NCI-H187 treated with DMSO at 0.1 percent for 48 hours (cell line): ENCODE data around the gene SLC13A1.
"Not testable (repeated sequence)": the region's sequence is repeated elsewhere in the genome, so short reads cannot be mapped to it uniquely, and the experiment has no call there.

Source experiments
- DNase-seq: peaks from one replicate; lab custom pipeline; 2025; lab: John Stamatoyannopoulos, UW

The SLC13A1 gene, protein sequence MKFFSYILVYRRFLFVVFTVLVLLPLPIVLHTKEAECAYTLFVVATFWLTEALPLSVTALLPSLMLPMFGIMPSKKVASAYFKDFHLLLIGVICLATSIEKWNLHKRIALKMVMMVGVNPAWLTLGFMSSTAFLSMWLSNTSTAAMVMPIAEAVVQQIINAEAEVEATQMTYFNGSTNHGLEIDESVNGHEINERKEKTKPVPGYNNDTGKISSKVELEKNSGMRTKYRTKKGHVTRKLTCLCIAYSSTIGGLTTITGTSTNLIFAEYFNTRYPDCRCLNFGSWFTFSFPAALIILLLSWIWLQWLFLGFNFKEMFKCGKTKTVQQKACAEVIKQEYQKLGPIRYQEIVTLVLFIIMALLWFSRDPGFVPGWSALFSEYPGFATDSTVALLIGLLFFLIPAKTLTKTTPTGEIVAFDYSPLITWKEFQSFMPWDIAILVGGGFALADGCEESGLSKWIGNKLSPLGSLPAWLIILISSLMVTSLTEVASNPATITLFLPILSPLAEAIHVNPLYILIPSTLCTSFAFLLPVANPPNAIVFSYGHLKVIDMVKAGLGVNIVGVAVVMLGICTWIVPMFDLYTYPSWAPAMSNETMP

DNA sequence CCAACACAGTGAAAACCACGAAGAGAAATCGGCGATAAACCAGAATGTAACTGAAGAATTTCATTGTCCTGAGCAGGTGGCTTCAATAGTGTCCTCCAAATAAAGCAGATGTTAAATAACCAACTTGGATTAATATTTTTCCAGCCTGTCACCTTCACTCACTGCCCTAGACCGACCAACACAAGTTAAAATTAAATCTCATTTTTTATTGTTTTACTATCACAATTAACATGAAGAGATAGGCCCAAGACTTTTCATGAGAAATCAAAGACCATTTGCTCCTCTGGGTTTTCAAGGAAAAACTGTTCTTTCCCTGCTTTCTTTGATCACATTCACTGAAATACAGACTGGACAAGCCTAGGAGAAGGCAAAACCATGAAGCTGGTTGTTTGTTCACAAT is at the start of gene SLC13A1:
Gene SLC13A1, minus strand, starts transcription at position 87 of the 400 bp plus-strand sequence. Its CDS starts 23 bp downstream, at position 64.
- no peak for DNase-seq

DNA sequence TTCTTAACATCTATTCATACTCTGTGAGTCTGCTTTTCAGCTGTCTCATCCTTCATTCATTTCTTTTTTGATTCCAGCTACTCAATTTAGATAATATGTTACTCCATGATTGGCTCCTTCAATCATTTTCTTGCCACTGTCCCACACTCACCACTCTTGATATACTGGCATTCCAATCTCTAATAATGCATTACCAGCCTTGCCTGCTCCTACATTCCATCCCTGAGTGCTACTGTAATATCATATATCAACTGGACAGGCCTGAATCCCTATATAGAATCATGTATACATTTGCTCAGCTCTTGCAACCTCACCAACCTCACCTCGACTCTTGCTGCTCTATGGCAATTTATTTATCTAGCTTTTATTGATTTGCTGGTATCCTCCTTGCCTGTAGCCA is 45.0 kb upstream of the SLC13A1 start:
- DNase-seq = no peak

DNA sequence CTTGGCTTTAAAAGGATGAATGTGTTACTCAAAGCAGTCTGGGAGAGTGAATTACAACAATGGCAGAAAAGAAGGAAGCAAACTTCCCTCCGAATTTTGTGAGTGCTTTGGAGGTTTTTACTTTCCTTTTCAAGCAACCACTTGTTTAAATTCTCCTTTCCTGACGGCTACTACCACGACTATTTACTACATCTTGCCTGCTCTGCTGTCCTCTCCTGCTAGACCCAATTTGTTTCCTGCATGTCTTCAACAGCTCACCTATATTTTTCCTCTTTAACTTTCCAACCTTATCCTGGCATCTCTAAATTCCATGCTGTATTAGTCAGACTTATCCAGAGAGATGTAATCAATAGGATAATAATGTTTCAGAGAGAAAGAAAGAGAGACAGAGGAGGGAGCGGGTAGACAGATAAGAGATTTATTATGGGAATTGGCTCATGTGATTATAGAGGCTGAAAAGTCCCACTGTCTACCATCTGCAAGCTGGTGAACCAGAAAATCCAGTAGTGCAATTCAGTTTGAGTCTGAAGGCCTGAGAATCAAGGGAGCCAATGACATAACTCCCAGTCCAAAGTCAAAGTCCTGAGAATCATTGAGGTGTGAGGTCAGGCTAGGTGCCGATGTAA is 42.8 kb upstream of the SLC13A1 start:
- no peak for DNase-seq

DNA sequence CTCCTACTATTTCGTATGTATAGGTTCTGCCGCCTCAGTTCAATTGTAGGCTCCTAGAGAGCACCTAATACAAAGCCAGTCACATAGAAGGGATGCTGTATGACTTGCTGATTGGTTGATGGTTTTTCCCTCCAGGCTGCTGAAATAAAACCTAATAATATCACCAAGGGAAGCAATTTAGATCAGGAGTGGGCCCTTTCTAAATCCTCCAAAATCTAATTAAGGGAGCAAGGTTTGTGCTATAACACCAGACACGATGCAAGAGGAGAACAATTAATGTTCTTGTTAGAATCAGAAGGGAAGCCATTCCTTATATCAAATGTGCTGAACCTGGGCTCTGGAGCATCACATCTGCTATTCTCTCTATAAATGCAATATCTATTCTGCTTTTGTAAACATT is 42.0 kb upstream of the SLC13A1 start:
- no peak for DNase-seq

DNA sequence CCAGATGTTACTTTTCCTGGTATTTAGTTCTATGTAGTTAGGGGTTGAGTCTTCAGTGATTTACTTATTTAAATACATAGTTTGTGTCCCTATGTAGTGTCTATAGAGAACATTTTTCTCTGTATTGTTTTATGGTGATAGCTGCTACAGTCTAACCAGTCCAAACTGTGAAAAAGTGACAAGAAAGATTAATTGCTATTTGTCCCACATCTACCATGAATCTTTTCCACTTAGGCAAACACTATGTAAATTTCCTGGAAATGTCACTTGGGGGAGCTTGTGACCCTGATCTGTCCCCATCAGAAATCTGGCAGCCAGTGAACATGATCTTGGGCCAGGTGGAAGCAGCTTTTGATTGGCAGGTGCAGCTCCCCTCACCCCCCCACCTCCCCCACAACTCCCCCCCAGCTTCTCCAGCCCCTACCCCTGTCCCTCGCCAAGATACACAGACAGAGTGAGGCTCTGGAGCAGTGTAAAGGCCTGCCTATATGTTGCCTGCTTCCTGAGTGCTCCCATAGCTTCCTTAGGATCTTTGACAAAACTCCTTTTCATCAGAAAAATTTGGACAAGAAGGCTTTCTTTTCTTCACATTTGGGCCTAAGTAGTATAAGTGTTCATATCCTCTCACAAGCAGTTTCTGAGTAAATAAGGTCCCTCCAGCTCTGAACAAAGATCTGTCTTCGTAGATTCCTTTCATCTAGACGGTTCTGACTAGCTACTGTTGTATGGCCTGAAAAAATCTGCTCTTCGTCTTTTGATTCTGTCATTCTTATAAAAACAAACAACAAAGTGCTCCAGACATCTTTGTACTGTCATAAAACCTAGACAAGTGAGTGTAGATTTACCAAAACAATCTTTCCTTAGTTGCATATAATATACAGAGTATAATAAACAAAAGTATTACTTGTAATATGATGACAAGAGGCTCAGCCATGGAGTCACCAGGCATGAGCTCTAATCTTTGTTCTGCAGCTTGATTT is 31.5 kb upstream of the SLC13A1 start:
- no peak for DNase-seq

DNA sequence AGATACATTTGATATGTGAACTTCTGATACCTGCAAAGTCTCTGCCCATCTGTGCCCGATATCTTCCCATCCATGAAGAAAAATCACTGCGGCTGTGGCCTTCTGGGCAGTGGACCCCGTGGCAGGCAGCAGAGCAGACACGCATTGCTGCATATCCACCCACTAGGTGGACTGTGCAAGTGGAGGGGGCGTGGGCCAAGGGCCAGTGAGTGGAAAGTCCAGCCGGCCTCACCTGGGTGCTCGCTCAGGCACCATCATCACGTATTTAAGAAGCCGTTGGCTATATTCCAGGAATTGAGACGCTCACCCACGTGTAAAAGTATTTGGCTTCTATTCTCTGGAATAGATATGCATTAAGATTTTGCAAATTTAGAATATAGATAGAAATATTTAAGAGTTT is 30.8 kb upstream of the SLC13A1 start:
- DNase-seq = no peak

DNA sequence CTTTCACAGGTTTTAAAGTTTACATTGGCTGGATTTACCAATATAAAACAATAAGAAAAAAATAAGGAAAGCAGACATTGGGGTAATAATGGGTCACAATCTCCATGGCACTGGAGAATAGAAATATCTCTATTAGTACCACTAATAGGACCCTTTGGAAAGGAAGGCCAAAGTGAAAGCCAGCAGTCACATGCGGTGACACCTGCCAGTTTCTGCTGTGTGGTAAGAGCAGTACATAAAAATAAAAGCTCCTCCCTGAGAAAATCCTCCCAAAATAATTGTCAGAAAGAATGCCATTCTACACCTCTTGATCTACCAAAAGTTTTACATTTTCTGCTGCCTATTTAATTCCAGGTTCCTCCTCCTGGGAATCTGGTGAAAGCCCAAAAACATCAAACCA is 30.4 kb upstream of the SLC13A1 start:
- no peak for DNase-seq

DNA sequence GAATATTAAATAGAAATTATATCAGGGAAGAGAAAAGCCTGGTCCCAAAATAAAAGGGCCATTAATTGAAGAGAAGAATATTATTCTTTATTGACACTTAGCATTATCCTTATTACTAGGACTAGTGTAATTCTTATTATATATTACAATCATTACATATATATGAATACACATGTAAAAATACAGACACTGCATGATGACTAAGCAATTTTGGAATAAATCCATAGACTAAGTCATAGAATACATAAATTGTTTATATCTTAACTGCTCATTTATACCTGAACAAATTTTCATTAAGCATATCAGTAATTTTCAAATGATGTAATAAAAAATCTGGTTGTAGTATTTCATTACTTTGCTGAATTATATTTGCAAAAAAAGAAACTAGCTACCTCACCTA is 29.7 kb upstream of the SLC13A1 start:
- DNase-seq = no peak

DNA sequence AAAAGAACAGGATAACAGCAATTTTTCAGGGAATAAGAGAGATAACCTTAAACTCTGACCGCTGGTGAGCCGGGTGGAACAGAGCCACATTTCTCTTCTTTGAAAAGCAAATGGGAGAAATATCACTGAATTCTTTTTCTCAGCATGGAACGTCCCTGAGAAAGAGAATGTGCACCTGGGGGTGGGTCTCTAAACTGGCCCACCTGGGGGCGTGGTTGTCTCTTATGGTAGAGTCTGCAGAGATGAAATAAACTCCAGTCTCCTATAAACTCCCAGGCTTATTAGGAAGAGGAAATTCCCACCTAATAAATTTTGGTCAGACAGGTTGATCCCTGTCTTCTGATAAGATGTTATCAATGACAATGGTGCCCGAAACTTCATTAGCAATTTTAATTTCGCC is 27.9 kb upstream of the SLC13A1 start:
- DNase-seq = not testable (repeated sequence)

DNA sequence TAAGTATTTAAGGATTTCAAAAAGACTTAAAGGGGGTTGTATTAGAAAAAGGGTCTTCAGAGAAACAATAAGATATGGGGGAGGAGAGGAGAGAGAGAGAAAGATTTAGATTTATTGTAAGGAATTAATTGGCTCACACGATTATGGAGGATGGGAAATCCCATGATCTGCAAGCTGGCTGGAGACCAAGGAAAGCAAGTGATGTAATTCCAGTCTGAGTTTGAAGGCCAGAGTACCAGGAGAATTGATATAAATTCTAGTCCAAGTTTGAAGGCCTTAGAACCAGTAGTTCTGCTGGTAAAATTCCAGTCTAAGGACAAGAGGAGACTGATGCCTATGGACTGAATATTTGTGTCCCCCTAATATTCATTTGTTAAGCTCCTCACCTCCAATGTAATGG is 20.6 kb upstream of the SLC13A1 start:
- DNase-seq = no peak

DNA sequence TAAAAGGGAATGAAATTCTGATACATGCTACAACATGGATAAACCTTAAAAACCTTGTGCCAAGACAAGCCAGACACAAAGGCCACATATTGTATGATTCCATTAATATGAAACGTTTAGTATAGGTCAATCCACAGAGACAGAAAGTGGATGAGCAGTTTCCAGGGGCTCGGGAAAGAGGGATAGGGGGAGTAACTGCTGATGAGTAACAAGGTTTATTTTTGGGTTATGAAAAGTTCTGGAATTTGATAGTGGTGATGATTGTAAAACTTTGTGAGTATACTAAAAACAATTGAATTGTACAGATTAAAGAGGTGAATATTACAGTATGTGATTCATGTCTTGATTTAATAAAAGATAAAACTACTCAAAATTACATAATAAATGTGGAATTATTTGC is 19.1 kb upstream of the SLC13A1 start:
- no peak for DNase-seq

DNA sequence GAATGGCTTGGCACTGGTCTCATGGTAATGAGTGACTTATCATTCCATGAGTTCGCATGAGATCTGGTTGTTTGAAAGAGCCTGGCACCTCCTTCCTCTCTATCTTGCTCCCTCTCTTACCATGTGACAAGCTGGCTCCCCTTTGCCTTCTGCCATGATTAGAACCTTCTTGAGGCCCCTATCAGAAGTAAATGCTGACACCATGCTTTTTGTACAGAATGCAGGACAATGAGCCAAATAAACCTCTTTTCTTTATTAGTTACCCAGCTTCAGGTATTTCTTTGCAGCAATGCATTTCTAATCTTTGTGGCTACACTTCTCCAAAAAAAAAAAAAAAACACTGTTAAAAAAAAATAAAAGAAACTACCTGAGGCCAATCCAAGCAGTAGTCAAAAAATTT is 17.1 kb upstream of the SLC13A1 start:
- DNase-seq = no peak

DNA sequence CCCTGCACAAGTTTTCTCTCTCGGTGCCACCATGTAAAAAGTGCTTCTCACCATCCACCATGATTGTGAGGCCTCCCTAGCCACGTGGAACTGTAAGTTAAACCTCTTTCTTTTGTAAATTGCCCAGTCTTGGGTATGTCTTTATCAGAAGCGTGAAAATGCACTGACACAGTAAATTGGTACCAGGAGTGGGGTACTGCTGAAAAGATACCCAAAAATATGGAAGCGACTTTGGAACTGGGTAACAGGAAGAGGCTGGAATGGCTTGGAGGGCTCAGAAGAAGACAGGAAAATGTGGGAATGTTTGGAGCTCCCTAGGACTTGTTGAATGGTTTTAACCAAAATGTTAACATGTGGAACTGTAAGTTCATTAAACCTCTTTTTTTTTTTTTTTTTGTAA is 15.6 kb upstream of the SLC13A1 start:
- DNase-seq = no peak

DNA sequence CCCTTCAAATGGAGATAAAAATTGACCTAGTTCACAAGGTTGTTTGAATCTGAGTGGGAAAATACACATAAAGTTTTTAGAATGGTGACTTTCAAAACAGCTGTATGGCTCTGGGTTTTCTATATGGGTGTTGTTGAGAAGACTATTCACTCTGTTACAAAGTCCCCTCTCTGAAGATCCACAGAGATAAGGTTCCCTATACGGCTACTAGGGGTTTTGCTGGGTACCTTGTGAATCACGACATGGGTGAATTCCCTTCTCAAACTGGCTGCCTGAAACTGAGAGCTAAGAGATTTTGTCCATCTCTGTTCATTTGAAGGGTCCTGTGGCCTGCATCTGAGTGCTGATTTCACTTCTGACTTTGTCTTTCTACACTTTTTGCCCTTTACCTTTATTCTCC is 11.8 kb upstream of the SLC13A1 start:
- no peak for DNase-seq

DNA sequence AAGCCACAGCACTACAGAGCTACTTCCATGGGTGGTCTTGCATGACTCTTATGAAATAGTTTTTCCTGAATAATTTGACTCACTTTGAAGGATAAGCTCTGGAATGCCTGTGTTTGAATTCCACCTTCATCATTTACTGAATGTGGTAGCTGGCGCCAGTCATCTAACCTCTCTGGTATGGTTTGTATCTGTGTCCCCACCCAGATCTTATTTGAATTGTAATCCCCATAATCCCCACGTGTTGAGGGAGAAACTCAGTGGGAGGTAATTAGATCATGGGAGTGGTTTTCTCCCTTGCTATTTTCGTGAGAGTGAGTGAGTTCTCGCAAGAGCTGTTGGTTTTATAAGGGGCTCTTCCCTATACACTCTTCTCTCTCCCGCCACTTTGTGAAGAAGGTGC is 11.2 kb upstream of the SLC13A1 start:
- no peak for DNase-seq

DNA sequence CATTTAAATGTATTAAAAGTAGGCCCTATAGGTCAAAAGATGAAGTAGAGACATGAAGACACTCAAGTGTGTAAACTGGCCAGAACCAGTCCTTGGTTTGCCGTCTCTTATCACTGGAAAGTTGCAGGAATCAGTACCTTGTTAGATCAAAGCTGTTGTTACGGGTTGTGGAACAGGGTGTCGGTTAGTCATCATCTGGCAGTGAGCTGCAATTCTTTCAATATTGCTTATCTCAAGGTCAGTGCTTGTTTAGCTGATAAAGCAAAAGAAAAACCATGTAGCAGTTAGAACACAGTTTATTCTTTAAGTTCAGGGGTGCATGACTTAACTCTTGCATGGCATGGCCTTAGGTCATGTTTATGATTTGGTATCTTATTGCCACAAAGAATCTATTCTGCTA is 10.0 kb upstream of the SLC13A1 start:
- DNase-seq = no peak

DNA sequence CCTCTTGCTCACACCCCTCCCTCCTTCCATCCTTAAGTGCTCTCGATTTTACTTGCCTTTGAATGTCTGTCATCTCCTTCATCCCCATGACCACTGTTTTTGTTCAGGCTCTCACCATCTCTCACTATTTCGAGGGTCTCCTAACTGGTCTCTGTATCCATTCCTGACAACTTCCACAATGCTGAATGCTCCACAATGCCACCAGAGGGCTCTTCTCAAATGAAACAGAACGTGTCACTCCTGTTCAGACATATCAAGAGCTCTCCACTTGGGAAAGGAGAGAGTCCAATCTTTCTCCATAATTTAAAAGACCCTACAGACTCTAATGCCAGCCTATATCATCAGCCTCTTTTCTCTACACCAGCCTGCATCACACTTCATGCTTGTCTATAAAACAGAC is 9.0 kb upstream of the SLC13A1 start:
- no peak for DNase-seq

DNA sequence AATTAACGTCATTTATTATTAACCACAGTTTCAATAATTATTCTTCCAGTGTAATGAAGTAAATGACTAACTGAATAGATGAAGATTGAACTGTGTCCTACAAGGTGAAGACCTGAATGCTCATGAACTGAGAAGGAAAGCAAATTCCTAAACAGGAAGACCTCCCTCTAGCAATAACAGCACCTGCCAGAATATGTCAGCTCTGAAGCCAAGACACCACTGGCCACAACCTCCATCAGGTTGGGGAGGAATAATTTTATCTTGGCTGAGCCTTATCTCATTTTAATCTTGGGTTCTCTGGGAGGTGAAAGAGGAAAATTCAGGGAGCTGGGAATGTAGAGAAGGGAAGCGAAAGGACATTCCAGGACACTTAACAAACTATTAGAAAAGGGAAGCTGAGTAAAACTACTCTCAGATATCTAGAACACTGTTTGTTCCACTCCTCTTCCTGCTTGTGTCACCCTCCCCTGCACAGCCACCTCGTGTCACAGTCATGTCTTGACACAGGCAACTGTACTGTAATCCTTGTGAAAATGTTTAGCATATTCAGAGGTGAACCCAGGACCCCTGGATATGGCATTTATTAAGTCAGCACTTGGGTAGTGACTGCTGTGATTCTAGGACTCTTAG is 4.6 kb upstream of the SLC13A1 start:
- DNase-seq = no peak

DNA sequence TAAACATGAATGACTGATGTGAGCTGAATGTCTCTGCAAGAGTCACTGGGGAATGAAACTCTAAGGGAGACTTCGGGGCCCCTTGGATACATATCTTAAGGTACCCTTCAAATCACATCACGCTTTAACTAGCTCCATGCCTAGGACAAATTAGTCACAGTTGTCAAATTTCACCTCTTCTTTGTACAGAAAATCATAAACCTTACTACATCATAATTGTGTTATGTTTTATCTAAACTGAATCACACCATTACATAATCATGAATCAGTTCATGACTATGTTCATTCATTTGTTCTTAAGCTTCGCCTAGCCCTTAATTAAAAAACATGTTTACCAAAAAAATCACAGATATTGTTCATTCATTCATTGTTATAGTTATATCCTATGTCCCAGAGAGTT is 2.1 kb upstream of the SLC13A1 start:
- DNase-seq = no peak

DNA sequence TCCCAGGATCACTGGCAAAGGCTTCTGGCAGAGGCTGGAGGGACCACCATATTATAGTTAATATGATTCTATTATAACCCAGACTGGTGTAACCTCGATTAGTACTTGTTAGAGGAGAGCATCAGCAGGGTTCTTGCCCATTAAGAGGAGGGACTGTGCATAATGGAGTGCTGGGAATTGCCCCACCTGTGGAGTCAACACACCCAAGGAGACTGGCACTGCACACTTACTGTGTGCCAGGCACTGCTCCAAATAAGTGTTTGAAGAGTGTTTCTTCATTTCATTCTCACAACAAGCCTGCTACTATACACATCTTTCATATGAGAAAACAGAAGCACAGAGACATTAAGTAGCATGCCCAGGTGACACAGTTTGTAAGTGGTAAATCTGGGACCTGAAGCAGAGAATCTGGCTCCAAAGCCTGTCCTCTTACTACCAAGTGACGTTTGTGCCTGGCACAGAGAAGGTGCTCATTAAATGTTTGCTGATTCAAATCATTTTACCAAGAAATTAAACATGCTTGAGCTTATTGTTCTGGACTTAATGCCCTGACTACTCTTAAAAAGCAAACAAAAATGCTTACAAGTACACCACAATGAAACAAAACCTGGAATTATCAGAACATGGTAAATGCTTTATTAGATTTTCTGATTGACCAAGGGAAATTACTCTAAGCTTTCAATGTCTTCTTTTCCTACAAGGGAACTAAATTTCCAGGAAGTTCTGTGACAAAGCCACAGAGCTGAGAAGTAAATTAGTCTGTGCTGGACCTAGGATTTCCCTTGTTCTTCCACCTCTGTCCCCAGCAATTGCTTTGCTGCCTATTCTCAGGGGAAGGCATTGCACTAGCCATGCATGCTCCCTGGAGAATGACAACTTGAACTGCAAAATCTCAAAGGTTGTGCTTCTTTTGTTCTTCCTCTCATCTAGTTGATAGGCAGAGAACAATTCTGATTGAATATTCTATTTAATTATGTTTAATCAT is 809 bp downstream of the SLC13A1 start:
- no peak for DNase-seq

DNA sequence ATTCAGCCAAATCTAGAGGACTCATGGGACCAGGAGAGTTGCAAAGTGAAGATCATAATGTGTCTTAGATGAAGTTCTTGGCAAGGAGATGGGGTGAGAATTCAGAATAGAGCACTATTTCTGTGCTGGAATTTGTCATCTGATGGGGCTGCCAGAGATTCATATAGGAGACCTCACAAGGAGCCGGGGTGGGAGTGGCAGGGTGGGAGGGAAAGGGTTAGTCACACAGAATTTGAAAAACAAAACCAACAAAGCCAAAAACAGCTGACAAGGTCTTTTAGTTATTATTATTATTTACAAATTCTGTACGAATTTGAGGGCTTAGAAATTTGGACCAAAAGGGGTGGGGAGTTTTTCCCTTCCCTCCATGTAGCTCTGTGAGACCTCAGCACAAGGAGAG is 1.7 kb downstream of the SLC13A1 start:
- no peak for DNase-seq
